NCI-H524 (cell line): ENCODE measurements around the gene C16orf95.

ENCODE experiments used
- DNase-seq, 2 experiments: peaks; one replicate each; lab custom pipeline; 2025; lab: John Stamatoyannopoulos, UW

Gene C16orf95

DNA sequence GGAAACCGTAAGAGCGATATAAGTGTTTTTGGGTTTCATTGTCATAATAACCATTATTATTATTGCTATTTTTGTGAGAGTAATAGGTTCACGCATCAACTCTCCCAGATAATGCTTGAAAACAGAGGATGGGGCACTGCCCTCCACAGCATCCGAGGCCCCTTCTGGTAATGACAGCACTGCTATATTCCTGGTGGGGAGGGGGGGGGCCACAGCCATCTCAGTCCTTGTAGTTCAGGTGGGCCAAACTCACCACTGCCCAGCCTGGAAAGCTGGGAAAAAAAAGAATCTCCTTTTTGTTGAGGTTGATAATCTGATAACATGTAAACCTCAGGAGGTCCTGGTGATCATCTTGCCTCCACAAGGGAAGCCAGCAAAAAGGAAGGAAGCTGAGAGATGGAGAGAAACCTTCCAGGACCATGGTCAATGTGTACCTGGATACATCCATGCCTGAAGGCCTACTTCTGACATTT, 706 bp downstream of the C16orf95 start:
- no peak for DNase-seq

DNA sequence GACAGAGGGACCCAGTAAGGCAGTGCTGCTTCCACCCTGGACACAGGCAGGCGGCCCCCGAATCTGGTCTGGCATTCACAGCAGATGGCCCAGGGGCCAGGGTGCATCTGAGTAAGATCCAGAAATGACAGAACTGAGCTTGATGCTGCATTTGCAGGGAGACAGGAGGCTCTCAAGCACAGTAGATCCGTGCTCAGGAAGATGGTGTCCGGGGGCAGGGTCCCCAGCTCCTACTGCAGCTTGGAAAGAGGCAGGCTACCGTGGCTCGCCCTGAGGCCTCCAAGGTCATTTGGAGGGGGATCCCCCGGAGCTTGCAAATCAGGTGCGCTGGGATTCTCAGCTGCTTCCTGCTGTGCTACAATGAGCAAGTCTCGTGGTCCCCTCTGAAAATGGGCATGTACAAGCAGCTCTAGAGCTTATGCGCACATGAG, 2.2 kb downstream of the C16orf95 start:
- DNase-seq: peak; percentile 75 to 88

DNA sequence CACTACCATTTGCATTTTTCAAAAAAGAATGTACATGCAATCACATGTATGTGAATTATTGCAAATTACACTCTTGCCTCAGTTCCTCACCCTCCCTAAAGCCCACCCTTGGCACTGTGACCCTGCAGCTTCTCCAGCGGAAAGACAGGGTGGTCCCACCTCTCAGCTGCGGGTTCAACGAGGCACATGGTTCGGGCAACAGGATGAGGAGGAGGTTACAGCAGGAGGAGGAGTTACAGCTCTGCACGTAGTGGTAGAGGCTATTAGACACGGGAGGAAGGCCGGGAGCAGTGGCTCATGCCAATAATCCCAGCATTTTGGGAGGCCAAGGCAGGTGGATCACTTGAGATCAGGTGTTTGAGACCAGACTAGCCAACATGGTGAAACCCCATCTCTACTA, 5.2 kb downstream of the C16orf95 start:
- DNase-seq: no peak

DNA sequence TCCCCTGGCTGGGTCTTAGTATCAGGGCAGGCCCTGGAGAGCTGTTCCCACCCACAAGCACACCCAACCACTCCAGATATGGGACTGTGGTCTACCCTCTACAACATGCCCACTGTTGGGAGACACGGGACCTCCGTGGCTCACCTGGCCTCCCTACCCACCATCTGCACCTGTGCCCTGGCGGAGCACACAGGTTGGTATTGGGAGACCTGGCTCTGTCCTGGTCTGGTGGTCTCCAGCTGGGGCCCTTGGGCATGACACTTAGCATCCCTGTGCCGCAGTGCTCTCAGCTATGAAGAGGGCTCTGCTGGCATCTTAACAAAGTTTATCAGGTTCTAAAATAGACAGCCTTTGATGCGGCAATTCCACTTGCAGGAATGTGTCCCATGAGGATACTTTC, 5.8 kb downstream of the C16orf95 start:
- DNase-seq: no peak

DNA sequence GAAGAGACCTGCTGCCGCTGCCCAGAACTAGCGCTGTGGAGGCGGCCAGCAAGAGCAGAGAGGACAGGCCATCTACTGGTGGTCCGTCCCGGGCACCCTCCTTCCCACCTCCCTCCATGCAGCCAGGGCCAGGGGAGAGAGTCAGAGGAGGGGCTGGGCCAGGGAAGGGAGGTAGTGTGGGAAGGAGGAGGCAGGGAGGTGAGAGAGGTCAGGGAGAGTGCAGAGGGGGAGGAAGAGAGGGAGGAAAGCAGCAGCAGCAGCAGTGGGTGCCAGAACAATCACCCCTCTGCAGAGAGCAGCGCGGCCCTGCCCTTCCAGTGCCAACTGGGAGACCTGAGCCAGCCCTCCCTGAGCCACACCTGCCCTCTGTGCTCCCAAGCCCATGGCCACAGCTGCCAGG, 6.6 kb downstream of the C16orf95 start:
- DNase-seq: no peak

DNA sequence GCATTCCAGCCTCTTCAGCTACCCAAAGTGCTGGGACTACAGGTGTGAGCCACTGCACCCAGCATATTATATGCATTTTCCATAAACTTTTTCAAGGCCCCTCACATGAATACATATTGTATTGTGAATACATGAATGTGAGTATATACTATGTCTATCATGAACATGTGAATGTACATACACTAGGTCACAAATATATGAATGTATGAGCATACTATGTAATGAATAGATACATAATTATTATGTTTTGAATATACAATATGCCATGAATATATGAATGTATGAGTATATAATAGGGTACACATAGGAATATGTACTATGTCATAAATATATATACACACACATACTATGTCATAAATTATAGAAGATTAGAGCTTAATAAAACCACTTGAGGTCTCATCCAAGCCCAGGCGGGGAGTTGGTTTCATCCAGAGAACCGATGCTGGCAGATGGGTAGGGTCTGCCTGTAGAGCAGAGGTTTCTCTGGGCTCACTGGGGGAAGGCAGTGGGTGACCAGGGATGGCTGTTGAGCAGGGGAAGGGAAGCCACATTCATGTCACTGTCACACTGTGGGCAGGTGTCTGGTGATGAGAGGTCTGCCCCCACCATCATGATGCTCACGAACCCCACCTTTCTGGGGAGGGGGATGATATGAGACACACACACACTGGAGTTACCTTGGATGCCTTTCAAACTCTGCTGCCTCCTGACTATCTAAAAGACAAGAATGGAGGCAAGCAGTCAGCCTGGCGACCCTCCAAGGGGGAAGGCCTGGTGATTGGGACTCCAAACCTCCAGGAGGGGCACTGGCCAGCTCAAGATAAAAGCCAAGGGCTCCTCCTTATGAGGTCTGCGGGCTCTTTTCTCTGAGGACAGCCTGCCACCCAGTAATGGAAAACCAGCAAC, 7.3 kb downstream of the C16orf95 start:
- DNase-seq: no peak

DNA sequence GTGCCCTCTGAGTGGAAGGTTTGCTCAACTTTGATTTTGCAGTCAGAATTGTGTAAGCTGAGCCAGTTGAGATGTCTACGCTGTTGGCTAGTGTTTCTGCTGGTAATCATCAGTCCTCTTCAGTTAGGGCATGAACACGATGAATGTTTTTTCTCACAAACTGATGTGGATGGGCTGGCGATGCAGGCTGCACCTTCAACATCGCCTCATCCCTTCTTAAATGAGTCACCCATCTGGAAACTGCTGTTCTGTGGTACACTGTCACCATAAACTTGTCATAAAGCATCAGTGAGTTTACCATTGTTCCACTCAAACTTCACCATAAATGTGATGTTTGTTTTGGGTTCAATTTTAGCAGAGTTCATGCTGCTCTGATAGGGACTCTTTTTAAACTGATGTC, 8.4 kb downstream of the C16orf95 start:
- no peak for DNase-seq

DNA sequence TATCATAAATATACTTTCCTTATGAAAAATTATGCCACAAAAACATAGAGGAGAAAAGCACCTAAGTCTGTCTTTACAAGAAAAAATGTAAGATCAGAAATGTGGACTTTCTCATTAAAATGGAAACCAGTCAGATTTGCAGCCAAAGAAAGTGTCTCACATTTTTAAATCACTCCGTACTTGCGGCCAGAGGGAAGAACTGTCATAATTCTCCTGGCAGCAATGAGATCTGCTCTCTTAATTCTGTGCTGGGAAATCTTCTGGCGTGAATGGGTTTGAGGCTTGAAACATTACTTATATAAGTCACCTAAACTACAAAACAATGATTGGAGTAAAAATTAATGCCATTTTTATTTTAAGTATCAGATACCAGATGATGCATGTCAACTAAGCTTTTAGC, 10.7 kb downstream of the C16orf95 start:
- DNase-seq: no peak

DNA sequence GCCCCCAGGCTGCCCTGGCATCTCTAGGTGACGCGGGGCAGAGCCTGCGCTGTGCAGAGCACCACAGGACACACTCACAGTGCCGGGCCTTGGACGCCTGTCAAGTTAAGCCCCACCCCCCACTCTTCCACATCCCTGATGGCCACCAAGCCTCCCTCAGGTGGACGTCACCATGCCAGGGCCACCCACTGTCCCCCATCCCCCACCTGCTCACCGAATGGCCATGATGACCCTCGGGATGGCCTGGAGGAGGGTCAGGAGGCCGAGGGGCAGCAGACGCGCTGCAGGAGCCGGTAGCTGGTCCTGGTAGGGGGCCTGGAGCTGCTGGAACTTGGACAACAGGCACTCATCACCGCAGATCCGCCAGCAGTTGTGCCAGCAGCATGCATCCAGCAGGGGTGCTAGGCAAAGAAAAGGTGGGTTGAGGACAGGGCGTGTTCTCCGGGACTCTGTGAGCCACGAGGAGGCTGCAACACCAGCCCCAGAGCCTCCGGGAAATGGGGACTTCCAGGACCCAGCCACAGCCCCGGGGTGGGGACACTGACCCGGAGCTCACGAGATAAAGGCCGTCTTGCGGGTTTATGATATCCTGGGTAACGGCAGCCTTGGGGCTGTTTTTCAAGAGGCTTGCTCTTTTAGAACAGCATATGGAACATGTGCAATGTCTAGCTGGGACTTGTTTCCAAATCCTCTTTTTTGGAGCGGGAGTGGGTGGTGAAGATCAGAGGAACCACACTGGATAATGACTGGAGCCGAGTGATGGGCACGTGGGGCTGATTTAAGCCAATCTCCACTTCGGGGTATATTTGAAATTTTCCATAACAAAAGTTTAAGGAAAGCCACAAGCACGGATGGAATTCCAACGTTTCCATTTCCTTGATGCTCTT, 11.4 kb downstream of the C16orf95 start:
- DNase-seq: no peak

DNA sequence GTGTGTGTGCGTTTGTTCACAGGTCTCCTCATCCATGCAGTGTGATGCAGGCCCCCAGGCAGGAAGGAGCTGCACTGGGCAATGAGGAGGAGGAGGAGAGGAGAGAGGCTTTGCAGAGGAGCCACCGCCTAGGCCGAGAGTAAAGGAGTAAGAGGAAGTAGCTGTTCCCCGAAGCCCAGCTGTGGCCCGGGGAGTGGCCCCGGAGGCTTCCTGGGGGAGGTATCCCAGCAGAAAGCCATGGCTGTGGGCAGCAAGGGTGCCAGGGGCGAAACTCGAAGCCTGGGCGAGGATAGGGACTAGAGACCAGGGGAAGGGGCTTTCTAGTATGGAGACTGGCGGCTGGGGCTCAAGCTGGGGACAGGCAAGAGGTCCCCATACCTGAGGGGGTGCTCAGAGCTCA, 12.2 kb downstream of the C16orf95 start:
- no peak for DNase-seq

DNA sequence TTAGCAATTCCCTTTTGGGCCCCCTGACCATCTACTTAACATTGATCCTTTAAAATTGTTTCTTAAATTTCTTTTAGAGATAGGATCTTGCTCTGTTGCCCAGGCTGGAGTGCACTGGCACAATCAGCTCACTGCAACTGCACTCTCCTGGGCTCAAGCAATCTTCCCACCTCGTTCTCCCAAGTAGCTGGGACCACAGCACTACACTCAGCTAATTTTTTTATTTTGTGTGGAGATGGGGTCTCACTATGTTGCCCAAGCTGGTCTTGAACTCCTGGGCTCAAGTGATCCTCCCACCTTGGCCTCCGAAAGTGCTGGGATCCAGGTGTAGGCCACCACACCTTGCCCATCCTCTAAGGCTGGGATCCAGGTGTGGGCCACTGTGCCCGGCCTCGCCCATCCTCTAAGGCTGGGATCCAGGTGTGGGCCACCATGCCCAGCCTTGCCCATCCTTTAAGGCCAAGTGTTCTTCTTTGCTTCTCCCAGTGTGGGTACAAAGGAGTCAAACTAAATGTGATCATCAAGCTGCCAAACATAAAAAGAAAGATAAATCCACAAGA, 13.2 kb downstream of the C16orf95 start:
- no peak for DNase-seq

DNA sequence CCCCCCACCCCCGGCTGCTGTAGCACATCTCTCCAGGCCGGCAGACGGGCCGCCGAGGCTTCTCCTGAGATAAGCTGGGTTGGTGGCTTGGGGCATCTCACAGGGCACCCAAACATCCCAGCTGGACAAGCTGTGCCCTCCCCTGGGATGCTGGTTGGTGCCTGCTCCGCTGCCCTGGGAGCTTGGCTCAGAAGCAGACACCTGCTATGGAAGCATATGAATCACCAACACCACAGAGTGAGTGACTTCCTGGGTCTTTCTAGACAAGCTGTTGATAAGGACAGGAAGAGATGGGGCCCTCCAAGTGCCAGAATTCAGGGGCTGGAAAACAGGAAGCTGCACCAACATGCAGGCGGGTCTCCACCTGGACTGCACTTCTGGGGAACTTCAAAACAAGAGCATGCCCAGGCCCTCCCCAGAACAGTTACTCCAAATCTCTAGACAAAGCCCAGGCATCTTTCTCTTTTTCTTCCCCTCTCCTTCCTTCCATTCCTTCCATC, 13.7 kb downstream of the C16orf95 start:
- no peak for DNase-seq

DNA sequence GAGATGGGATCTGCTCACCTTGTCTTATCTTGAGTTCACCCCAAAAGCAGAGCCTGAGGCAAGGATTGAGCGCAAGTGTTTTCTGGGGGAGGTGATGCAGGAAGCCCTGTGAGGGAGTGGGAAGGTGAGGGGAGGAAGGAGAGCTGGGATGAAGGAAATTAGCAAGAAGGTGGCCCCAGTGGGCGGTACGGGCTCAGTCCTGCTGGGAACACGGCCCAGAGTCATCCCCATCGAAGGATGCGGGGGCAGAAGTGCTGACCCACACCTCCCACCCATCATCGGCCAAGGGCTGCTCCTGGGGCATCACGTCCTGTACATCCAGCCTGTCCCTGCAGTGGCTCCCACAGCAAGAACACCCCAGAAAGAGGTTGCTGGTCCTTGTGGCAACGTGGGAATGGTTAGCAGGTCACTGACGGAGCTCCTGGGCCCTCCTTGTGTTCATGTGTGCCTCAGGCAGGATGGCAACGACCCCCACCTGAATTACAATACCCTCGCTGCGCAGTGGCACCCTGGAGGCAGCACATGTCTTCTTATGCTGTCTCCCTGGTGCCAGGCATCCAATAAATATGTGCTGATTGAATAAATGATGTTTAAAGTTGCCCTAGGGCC, 18.2 kb downstream of the C16orf95 start:
- no peak for DNase-seq

DNA sequence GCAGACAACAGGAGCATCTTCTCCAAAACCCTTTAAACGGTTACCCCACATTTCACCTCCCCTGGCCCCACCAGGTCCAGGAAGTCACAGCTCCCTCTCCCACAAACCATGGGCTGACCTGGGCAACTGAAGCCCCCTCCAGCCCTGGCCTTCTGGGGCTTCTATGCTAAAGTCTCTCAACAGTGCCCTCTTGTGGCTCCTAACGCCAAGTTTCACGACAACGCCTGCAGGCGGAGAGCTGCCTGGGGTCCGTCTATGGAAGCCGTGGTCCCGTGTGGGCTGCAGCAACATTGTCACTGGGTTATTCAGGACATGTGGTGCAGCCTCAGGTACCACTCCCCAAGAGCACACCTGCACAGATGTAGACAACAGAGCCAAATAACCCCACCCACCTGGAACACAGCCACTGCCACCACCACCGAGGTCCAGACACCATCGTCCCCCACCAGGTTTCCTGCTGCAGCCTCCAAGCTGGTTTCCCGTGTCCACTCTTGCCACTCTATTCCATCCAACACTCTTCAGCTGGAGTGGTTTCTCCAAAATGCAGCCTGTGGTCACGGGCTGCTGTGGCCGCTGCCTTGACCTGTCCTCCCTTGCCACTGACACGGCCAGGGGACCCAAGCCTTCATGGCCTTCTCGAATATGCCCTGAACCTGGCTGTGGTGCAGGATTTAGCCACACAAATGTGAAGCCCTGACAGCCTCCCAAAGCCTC, 19.1 kb downstream of the C16orf95 start:
- DNase-seq: peak in 1 of 2 experiments; percentile 50

DNA sequence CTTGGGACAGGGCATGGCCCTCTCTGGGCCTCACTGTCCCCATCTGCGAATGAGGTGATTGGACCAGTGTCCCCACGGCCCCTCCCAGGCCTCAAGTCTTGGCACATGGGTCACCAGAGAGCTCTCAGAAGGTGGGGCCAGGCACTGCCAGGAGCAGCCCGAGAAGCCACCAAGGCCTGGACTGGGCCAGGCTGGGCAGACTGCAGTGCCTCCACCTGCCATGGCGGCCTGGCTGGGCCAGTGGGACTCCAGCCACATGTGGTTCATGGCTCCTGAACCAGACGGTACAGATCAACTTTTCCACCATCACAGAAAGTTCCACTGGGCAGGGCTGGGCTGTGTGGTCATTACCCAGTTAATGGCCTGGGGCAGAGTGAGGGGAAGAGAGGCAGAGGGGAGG, 19.8 kb downstream of the C16orf95 start:
- DNase-seq: no peak

DNA sequence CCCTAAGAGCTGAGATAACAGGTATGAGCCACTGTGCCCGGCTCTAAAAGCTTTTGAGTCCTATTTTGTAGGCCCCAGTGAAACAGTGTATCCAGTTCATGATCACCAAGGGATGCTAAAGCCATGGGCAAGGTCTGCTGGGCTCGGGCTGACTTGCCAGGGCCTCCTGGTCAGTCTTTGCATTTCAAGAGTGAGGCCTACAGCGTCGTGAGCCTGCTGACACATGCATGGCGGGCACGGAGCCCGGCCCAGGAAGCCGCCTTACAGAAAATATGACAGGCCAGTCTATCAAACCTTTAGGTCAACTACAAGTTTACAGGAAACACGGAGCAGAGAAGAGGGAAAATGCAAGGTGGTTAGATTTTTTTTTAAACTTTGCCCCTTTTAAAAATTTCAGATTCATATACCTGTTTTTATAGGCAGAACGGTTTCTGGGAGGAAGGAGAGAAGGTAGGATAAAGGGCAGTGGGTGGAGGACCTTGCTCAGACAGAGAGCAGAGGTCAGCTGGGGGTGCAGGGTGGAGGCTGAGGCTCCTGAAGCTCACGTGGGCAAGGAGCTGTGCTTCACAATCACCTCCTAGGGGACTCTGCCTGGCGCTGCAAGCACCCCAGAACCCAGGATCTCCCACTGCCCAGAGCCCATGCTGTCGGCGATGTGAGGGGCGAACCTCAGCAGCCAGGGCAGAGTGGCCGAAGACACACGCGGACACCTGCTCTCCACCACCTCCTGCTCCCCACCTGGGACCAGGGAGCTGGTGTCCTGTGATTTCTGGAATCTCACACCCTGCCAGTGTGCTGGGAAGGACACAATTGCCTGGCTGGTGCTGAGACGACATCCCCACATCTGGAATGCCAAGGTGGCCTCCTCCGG, 21.3 kb downstream of the C16orf95 start:
- no peak for DNase-seq

DNA sequence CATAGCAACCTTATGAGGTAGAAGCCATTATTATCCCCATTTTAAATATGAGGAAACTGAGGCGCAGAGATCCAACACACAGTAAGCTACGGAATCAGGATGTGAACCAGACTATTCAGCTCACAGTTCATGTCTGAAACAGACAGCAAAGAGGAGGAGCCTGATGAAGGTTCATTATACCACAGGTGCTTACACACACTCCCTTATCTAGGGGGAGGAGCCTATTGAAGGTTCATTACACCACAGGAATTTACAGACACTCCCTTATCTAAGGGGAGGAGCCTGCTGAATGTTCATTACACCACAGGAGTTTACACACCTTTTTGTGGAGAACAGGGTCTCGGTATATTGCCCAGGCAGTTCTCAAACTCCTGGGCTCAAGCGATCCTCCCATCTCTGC, 21.9 kb downstream of the C16orf95 start:
- DNase-seq: no peak

DNA sequence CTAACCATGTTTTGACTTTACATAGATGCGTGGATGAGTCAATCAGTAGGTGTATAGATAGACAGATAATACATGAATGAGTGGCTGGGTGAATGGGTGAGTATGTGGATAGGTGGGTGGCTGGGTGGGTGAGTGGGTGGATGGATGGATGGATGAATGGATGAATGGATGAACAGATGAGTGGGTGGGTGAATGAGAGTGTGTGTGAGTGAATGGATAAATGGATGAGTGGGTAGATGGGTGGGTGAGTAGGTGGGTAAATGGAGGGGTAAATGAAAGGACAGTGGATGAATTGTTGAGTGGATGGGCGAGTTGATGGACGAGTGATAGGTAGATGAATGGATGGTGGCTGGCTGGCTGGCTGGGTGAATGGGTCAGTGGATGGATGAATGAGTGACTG, 23.2 kb downstream of the C16orf95 start:
- no peak for DNase-seq

DNA sequence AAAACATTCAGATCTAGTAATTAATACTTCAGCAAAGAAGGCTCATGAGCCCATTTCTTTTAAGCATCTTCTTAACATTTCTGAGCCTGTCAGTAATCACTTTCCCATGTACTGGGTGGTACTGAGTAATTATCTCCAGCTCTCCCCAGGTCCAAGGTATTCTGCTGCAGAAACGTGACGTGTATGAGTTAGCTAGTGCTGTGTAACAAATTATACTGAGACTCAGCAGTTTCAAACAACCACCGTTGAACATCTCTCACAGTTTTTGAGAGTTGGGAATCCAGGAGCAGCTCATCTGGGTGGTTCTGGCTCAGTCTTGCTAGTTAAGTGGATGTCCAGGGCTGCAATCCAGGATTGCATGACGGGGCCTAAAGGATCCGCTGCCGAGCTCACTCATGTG, 25.2 kb downstream of the C16orf95 start:
- no peak for DNase-seq

DNA sequence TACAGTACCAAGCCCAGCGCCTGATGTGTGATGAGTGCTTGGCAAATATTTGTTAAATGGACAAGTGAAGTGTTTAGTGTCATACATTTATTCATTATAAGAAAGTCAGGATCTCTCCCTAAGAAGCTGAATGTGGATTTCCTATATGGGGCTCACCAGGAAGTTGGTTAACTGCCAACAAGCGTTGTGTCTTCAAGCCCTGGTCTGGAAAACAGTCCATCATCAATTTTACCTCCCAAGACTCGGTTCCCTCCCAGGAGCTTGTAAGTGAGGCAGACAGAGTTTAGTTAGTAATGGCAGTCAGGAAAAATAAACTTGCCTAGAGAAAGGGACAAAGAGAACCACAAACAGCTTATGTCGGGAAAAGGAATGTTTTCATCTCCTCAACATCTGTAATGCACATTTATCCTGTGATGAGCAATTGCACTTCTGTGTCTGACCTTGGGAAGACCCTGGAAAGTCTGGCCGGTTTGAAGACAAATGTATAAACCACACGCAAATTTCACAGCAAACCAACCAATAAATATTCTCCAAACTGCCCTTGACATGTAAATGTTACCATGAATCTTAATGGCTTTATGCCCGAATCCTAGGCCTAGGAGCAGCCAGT, 28.3 kb downstream of the C16orf95 start:
- no peak for DNase-seq
